NCI-H2081 treated with DMSO at 0.1 percent for 48 hours (cell line): Measurements from ENCODE around the gene DTNB.

Experiments used
- DNase-seq: peaks from one replicate; lab custom pipeline; 2025; lab: John Stamatoyannopoulos, UW

The DTNB gene

GRCh38 chr2:25368660-25369059 lies 304.7 kb downstream of the DTNB start:
- no peak for DNase-seq

DNA sequence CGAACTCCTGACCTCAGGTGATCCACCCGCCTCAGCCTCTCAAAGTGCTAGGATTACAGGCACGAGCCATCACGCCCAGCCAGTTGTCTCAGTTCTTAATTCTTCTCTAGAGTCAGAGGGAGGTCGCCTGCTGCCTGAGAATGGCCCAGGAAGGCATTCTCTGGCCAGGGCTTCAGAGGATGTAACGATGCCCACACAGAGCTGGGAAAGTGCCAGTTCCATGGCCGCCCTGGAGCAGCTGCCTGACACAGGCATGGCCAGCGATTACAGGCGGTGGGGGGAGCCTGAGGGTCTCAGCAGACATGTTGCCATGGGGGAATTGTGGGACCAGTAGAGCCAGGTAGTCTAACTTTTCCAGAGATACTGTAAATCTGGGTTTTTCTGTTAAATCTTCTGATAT lies 306.1 kb downstream of the DTNB start:
- DNase-seq: no peak

GRCh38 chr2:25366629-25367028 lies 306.7 kb downstream of the DTNB start:
- no peak for DNase-seq

- DNase-seq: no peak
Observed at GRCh38 chr2:25365241-25365640, 308.1 kb downstream of the DTNB start.

- no peak for DNase-seq
Observed at GRCh38 chr2:25363733-25364132, 309.6 kb downstream of the DTNB start.

DNA sequence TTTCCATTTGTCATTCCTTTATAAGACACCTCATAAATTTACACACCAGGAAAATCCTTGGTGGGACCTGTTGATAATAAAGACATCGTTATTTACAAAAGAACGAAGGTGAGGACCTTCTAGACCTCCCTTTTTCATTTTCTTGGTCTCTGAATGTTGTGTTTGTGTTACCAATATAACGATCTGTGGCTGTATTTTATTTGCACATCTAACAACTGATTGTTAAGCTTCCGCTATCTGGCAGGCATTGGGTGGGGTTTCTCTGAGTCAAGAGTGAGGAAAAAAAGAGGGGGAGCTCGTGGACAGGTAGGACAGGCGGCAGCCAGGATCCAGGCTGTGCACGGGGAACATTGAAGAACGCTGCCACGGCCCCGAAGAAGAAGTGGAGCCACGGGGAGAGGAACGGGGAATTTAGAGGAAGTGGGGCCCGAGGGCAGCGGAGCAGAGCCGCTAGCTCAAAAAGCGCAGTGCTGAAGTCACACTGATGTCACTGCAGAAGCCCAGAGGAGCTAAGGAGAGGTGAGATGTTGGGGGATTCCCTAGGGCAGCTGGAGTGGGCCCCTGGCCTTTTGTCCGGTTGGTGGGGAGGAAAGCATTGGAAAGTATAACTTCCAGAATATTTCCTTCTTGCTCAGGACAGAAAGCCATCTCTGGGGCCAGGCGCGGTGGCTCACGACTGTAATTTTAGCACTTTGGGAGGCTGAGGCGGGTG lies 310.8 kb downstream of the DTNB start:
- no peak for DNase-seq

GRCh38 chr2:25362049-25362433 lies 311.3 kb downstream of the DTNB start:
- DNase-seq: peak; percentile 89

DNA sequence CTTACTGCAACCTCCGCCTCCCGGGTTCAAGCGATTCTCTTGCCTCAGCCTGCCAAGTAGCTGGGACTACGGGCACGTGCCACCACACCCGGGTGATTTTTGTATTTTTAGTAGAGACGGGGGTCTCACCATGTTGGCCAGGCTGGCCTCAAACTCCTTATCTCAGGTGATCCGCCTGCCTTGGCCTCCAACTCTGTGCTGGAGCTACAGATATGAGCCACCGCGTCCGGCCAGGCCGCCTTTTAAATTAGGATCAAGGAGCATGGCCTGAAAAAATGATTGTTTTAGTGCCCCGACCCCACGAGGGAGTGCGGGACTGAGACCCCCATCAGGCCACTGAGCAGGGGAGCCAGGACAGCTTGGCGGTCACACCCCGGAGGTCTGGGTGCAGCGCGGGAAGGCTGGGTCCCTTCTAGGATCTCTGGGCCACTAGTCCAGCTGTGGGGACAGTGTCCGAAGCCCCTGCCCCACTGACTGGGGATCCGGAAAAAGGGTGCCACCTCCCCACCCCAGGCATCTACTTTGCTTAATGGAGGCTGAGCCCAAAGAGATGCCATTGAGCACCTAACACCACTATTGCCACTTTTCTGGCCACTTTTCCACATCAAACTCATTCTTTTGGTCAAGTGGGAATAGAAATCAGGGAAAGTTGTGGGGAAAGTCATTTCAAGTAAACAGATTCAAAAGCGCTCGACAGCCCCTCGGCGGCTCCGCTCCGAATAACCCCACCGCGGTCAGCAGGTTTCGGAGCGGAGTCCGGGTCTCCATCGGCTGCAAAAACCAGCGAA lies 311.9 kb downstream of the DTNB start:
- DNase-seq: no peak

DNA sequence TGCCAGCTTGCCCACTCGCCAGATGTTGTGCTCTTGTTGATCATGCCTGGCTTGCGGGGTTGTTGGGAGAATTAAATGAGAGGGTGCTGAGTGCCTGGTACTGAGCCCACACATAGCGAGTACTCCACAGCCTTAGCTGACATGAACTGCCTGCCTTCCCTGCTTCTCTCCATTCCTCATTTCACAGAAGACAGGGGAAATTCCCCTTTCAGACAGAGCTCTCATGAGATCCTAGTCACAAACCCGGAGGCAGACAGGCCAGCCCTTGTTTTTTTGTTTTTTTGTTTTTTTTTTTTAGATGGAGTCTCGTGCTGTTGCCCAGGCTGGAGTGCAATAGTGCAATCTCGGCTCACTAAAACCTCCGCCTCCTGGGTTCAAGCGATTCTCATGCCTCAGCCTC lies 314.5 kb downstream of the DTNB start:
- no peak for DNase-seq

DNA sequence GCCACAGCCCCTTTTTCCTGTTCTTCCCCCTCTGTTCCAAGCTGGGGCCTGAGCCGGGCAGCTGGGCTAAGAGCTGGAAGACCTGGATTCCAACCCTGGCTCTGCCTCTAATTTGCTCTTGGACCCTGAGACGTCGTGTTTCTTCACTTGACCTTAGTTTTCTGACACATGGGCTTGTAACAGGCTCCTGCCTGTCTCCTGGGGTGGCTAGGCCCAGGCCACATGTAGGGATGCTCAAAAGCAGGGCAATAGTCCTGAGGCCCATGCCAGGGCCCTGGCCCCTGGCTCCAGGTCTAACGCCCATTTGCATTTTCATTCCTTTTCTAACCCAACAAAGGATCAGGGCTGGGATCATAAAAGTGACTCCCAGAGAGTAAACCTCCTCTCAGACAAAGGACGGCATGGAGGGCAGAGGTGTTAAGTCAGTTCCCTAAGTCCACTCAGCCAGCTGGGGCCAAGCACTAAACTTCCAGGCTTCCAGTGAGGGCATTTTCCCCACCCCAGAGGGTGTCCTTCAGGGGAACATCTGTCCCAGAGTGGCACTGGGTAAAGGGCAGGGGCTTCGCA lies 315.0 kb downstream of the DTNB start:
- no peak for DNase-seq

DNA sequence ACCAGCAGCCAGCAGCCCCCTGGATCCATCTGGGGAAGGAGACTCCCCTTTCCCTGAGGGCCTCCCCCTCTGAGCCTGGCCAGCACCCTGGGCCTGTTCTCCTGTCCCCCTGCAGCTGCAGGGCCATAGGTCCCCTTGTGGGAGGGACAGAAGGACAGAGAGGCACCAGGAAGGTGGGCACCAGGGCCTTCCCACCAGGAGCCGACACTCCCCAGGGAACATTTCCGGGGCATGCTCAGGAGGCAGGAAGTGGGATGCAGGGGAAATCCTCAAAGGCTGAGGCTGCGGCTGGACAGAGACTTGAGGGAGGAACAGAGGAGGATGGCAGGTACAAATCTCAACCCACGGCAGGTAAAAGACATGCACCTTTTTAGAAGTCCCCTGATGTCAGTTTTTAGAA lies 317.3 kb downstream of the DTNB start:
- no peak for DNase-seq

- DNase-seq: no peak
Observed at GRCh38 chr2:25355270-25355669, 318.1 kb downstream of the DTNB start.

GRCh38 chr2:25354116-25354515 lies 319.3 kb downstream of the DTNB start:
- no peak for DNase-seq

- no peak for DNase-seq
Observed at GRCh38 chr2:25349397-25349796, 324.0 kb downstream of the DTNB start.

DNA sequence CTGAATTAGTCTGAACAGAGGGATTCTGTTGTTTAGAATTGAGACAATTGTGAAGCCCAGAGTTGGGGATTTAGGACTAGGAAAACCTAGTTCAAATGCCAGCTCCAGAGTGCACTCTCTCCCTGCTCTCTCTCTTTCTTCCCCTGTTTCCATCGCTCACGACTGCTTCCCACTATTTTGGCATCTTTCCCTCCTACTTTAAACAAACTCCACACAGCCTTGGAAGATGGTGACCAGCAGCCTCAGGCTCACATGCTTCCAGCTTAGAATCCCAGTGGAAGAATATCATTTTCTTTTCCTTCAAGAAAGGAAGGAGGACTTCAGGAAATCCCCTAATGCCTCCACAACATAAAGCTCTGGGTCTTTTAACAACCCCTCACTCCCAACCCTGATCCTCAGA lies 325.5 kb downstream of the DTNB start:
- DNase-seq: no peak

- no peak for DNase-seq
Observed at GRCh38 chr2:25347205-25347815, 326.1 kb downstream of the DTNB start.

DNA sequence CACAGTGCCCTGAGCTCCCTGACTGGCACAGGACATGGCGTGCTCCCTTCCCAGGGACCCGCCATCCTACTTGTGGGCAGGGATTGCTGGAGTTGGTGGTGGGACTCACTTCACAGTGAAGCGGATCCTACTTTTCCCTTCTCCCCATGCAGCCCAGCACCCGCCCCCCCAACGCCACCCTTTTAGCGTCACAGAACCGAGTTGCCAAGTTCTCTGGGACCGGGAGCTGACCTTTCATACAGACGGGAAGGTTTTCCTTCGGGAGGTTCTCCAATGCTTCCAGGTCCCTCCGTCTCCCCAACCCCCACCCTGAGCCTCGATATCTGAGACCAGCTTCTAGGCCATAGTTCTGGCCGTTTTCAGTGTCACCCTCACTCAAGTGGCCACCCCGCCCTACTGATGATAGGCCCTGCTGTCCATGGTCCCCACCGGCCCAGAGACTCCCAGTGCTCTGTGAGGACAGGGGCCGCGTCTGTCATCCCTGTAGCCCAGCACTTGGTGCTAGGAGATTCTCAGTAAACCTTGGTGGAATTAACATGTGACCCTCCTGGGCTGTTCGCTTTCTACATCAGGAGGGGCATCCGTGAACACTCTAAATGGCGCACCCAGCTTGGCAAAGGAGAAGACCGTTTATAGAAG lies 330.1 kb downstream of the DTNB start:
- DNase-seq: no peak

DNA sequence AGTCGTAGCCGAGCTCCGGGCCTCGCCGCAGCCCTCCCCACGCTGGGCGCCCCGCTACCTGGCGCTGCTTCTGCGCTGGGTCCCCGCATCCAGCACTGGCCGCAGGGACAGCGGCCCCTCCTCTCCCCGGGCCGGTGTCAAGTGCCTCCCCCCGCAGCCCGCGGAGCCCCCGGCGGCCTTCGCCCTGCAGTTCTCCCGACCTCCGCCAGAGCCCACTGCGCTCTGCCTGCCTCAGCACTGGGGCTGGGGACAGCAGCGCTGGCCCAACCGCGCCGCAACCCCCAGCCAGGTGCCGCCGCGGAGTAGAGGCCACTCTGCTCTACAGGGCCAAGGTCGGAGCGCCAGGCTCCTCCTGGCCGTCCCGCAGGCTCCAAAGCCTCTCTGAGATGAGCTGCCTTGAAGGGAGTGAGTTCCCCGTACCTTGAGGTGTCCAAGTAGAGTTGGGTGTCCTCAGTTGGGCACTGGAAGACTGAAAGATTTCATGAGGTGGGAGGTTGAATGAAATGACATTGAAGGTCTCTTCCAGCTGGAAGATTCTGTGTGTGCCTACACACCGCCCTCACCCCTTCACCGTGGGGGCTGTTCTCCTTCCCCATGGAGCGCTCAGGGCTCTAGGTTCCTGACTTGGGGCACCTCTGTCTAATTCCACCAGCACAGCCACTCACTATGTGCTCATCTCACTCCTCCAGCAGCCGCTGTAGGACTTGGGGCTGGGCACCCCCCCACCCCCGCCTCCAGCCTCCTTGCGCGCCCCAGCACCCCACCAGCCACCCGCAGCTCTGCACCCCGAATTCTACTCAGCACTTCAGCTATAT lies 330.8 kb downstream of the DTNB start:
- no peak for DNase-seq

GRCh38 chr2:25341753-25342371 lies 331.5 kb downstream of the DTNB start, which contains the start of gene DNMT3A:
TSS of gene DNMT3A (minus strand) at chr2:25341925. CDS start at chr2:25313984, 27,941 bp downstream.
- DNase-seq: no peak

GRCh38 chr2:25341011-25341727 lies 332.2 kb downstream of the DTNB start:
- no peak for DNase-seq
